HepG2 (cell line): Measurements from ENCODE around the gene TMEM222.

Experiments
- MBD4 ChIP-seq: IDR thresholded peaks from 2 replicates; pipeline ENCODE4 v1.6.1; 2012; ENCODE audit warnings: low read length, inconsistent platforms, borderline replicate concordance
- RFX5 ChIP-seq: IDR thresholded peaks from 2 replicates; pipeline ENCODE4 v1.6.1; 2011; ENCODE audit warnings: low read depth, low read length, improper control_type of control experiment
- TF ChIP-seq, protein P1 (sequence below): sonication (generic); formaldehyde crosslinking; IDR thresholded peaks from 2 replicates; pipeline ENCODE4 v1.5.0; 2020; ENCODE audit warnings: mild to moderate bottlenecking, missing genetic modification reagents, moderate library complexity
- TF ChIP-seq, protein P2 (sequence below): sonication (generic); formaldehyde crosslinking; IDR thresholded peaks from 2 replicates; pipeline ENCODE4 v1.5.0; 2020; ENCODE audit warnings: mild to moderate bottlenecking, missing genetic modification reagents

DNA sequence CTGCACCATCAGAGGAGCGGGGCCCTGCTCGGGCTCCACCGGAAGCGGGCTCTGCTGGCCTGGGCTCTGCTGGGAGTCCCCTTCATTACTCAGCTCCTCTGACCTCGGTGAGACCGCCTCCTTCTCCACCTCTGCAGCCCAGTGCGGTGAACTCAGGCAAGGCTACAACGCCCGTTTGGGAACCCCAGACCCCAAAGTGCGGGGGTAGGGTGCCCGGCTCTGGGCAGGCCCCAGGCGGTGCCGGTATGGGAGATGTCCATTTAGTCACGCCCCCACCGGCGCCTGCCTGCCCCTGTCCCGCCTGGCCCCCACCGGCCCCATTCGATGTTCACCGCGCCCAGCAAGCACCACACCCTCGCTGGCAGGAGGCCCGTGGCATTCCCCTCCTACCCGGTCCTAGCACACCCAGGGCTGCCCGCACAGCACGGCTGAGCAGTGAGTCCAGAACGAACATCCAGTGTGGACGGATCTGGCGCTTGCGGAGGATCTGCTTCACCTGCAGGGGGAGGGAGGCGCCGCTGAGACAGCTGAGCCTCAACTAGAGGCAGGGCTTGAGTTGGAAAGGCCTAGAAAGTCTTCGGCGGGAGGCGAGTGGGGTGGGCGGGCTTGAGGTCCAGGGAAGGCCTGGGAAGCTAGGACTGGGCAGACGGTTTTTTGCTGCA, 34.8 kb downstream of the TMEM222 start:
- TF ChIP-seq, protein P1, sequence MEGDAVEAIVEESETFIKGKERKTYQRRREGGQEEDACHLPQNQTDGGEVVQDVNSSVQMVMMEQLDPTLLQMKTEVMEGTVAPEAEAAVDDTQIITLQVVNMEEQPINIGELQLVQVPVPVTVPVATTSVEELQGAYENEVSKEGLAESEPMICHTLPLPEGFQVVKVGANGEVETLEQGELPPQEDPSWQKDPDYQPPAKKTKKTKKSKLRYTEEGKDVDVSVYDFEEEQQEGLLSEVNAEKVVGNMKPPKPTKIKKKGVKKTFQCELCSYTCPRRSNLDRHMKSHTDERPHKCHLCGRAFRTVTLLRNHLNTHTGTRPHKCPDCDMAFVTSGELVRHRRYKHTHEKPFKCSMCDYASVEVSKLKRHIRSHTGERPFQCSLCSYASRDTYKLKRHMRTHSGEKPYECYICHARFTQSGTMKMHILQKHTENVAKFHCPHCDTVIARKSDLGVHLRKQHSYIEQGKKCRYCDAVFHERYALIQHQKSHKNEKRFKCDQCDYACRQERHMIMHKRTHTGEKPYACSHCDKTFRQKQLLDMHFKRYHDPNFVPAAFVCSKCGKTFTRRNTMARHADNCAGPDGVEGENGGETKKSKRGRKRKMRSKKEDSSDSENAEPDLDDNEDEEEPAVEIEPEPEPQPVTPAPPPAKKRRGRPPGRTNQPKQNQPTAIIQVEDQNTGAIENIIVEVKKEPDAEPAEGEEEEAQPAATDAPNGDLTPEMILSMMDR (CRISPR knock-in tag): no peak
- TF ChIP-seq MBD4: no peak
- no peak for TF ChIP-seq RFX5
- TF ChIP-seq, protein P2, sequence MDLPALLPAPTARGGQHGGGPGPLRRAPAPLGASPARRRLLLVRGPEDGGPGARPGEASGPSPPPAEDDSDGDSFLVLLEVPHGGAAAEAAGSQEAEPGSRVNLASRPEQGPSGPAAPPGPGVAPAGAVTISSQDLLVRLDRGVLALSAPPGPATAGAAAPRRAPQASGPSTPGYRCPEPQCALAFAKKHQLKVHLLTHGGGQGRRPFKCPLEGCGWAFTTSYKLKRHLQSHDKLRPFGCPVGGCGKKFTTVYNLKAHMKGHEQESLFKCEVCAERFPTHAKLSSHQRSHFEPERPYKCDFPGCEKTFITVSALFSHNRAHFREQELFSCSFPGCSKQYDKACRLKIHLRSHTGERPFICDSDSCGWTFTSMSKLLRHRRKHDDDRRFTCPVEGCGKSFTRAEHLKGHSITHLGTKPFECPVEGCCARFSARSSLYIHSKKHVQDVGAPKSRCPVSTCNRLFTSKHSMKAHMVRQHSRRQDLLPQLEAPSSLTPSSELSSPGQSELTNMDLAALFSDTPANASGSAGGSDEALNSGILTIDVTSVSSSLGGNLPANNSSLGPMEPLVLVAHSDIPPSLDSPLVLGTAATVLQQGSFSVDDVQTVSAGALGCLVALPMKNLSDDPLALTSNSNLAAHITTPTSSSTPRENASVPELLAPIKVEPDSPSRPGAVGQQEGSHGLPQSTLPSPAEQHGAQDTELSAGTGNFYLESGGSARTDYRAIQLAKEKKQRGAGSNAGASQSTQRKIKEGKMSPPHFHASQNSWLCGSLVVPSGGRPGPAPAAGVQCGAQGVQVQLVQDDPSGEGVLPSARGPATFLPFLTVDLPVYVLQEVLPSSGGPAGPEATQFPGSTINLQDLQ (CRISPR knock-in tag): no peak
